A673 (cell line): Measurements from ENCODE around the gene PIK3AP1.

Experiments
- EZH2 ChIP-seq: fragments of 200-600 bp; sonication (generic); IDR thresholded peaks from 2 replicates; pipeline ENCODE4 v1.6.1; 2017; ENCODE audit warnings: borderline replicate concordance, low read depth, mild to moderate bottlenecking, mixed read lengths, antibody characterized with exemption, low read length; ENCODE audit not compliant: poor library complexity, severe bottlenecking
- TF ChIP-seq, protein P1 (sequence below): fragments of 300-800, 200-600 bp; sonication (generic); conservative IDR thresholded peaks from 2 replicates; pipeline ENCODE4 v1.5.1; 2017; ENCODE audit warnings: low read depth, mild to moderate bottlenecking, antibody characterized with exemption, low read length, moderate library complexity, mixed read lengths

DNA sequence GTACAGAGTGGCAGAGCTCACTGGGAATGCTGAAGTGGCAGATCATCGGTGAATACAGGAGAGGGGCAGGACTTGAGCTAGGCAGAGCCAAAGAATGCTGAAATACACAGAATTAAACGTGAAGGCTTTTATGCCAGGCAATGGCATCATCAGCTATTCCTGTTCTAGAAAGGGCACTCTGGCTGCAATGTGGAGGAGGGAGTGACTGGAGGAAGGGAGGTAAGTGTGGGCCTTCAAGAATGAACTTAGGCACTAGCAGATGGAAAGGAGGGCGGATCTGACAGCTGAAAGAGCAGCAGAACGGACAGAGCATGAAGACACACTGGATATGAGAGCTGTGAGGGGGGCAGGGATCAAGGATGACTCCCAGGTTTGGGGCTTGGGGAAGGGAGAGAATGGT, 121.5 kb downstream of the PIK3AP1 start:
- TF ChIP-seq, protein P1, sequence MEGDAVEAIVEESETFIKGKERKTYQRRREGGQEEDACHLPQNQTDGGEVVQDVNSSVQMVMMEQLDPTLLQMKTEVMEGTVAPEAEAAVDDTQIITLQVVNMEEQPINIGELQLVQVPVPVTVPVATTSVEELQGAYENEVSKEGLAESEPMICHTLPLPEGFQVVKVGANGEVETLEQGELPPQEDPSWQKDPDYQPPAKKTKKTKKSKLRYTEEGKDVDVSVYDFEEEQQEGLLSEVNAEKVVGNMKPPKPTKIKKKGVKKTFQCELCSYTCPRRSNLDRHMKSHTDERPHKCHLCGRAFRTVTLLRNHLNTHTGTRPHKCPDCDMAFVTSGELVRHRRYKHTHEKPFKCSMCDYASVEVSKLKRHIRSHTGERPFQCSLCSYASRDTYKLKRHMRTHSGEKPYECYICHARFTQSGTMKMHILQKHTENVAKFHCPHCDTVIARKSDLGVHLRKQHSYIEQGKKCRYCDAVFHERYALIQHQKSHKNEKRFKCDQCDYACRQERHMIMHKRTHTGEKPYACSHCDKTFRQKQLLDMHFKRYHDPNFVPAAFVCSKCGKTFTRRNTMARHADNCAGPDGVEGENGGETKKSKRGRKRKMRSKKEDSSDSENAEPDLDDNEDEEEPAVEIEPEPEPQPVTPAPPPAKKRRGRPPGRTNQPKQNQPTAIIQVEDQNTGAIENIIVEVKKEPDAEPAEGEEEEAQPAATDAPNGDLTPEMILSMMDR = no peak
- TF ChIP-seq EZH2 = no peak
